Sigmoid colon (tissue), 7 donors: ENCODE measurements around the gene NPFFR1. TPM values are rescaled to one million over a fixed set of nuclear protein-coding genes. Genes with fewer than 3 reads are reported as not detected.

ENCODE experiments used
- DNase-seq: peaks from one replicate; pipeline ENCODE4 v3.0.0-alpha.2; 2019
- H3K27ac ChIP-seq, 4 donors: fragments of 200-600 bp; sonication (generic); one replicate each; pipeline ENCODE4 v1.5.1; 2016 to 2019; ENCODE audit warnings: mild to moderate bottlenecking in 1 of 4
- H3K27me3 ChIP-seq, 3 donors: fragments of 200-600 bp; sonication (generic); one replicate each; pipeline ENCODE4 v1.5.1; 2019; ENCODE audit warnings: mild to moderate bottlenecking in 1 of 3
- H3K36me3 ChIP-seq, 4 donors: fragments of 200-600 bp; sonication (generic); one replicate each; pipeline ENCODE4 v1.5.1; 2016 to 2019
- H3K4me1 ChIP-seq, 4 donors: fragments of 200-600 bp; sonication (generic); one replicate each; pipeline ENCODE4 v1.5.1; 2017 to 2019
- H3K4me3 ChIP-seq, 4 donors: fragments of 200-600 bp; sonication (generic); one replicate each; pipeline ENCODE4 v1.5.1; 2017 to 2019; ENCODE audit warnings: mild to moderate bottlenecking in 2 of 4, moderate library complexity in 1 of 4
- H3K9me3 ChIP-seq, 4 donors: fragments of 200-600 bp in 3 of 4; sonication (generic) in 3 of 4; one replicate each; pipeline versions ENCODE4 v1.5.1 to v1.6.1; 2013 to 2019
- CTCF ChIP-seq, 4 experiments: fragments of 450-650 bp in 3 of 4; fragments of 200-600 bp in 1 of 4; IDR thresholded peaks; one replicate each; pipeline ENCODE4 v1.5.1; 2016 to 2019; ENCODE audit warnings: antibody characterized with exemption in 4 of 4, mild to moderate bottlenecking in 3 of 4, moderate library complexity in 2 of 4
- EP300 ChIP-seq, 4 donors: sonication (generic); formaldehyde crosslinking; IDR thresholded peaks; one replicate each; pipeline ENCODE4 v1.6.1; 2017; ENCODE audit warnings: antibody characterized with exemption in 4 of 4
- POLR2A ChIP-seq, 2 donors: fragments of 450-650 bp; IDR thresholded peaks; one replicate each; pipeline ENCODE4 v1.6.1; 2016; ENCODE audit warnings: antibody characterized with exemption in 2 of 2, mild to moderate bottlenecking in 2 of 2, moderate library complexity in 2 of 2
- POLR2AphosphoS5 ChIP-seq, 4 donors: sonication (generic); formaldehyde crosslinking; IDR thresholded peaks; one replicate each; pipeline ENCODE4 v1.6.1; 2017; ENCODE audit warnings: antibody characterized with exemption in 4 of 4
- WGBS, 2 donors: extraction: QIAGEN DNeasy Blood & Tissue Kit; methylation state at CpG; one replicate each; pipeline ENCODE4 v1.1.7; 2013; 5-methylcytosine and 5-hydroxymethylcytosine counted together
- intact Hi-C: fragments of 100-400 bp; cut with DNase I; formaldehyde crosslinking; loops from one replicate; pipeline ENCODE4 v1.15.1; 2023
- polyA plus RNA-seq, 3 donors: library from polyadenylated mRNA; stranded (reverse); fragments of 200-250 nt; gene quantifications; one replicate each; pipeline ENCODE4 v1.2.3, GENCODE V29; 2013
- total RNA-seq, 4 donors: library from RNA; depleted of rRNA; stranded (reverse); fragments of >200 nt; gene quantifications; one replicate each; pipeline ENCODE4 v1.1.0, GENCODE V29; 2016
- donor health status: healthy with polysubstance abuse.
- donor health status: Bipolar disorder and iron deficiency.
- donor health status: healthy.

The NPFFR1 gene
- total and polyA plus RNA-seq, 7 donors, result under 0.01 to 0.44 (median under 0.01) TPM; not detected in 4

GRCh38 chr10:70277396-70278030 is 6.3 kb downstream of the NPFFR1 start:
- Histone ChIP-seq H3K27ac (no peak overlapping the region), H3K36me3 (no peaks in the 10 kb centered on the region), H3K9me3 (peaks cover 0 to 3% (median 0%) of the 10 kb centered on the region in 4 donors), H3K4me3 (no peak overlapping the region), H3K4me1 (no peaks in the 10 kb centered on the region), H3K27me3 (peaks cover 0 to under 1% (median 0%) of the 10 kb centered on the region in 3 donors)
- intact Hi-C loops, result no loop called here
- DNase-seq, result peak; percentile 27
- TF ChIP-seq POLR2AphosphoS5 (IDR thresholded peaks at IDR 0.05) (no peak), EP300 (IDR thresholded peaks at IDR 0.05) (no peak), CTCF (IDR thresholded peaks at IDR 0.05) (no peak), POLR2A (IDR thresholded peaks at IDR 0.05) (no peak)
- WGBS, 2 donors, result 82 to 92% methylated on average over 3 of the region's 3 CpGs

- DNase-seq, result peak; percentile 30
- H3K4me3 ChIP-seq, result no peak overlapping the region
- H3K27ac ChIP-seq, result no peak overlapping the region
- no peaks in the 10 kb centered on the region for H3K36me3 ChIP-seq
- WGBS, 2 donors, result 75 to 81% methylated on average over 2 of the region's 2 CpGs
- H3K9me3 ChIP-seq, result peaks cover 0 to 3% (median 0%) of the 10 kb centered on the region in 4 donors
- intact Hi-C loops, result no loop called here
- H3K27me3 ChIP-seq, result no peaks in the 10 kb centered on the region
- TF ChIP-seq POLR2AphosphoS5 (IDR thresholded peaks at IDR 0.05) (no peak), POLR2A (IDR thresholded peaks at IDR 0.05) (no peak)
- H3K4me1 ChIP-seq, result no peaks in the 10 kb centered on the region
These were observed 9.2 kb downstream of the NPFFR1 start for GRCh38 chr10:70274643-70275042.

GRCh38 chr10:70272925-70273316 is 10.9 kb downstream of the NPFFR1 start:
- DNase-seq, result no peak
- Histone ChIP-seq H3K27me3 (no peaks in the 10 kb centered on the region), H3K4me1 (no peaks in the 10 kb centered on the region), H3K9me3 (peaks cover 0 to 3% (median 0%) of the 10 kb centered on the region in 4 donors), H3K36me3 (no peaks in the 10 kb centered on the region), H3K27ac (no peak overlapping the region), H3K4me3 (no peak overlapping the region)
- 10 to 21% methylated on average over 4 of the region's 4 CpGs for WGBS, 2 donors
- TF ChIP-seq CTCF (IDR thresholded peaks at IDR 0.05) (peak in 3 of 4 experiments; percentile 28 to 36 (median 35)), POLR2AphosphoS5 (IDR thresholded peaks at IDR 0.05) (no peak)
- intact Hi-C loops, result no loop called here

- intact Hi-C loops, result no loop called here
- no peak for TF ChIP-seq POLR2A (IDR thresholded peaks at IDR 0.05)
- TF ChIP-seq CTCF (IDR thresholded peaks at IDR 0.05), result no peak
- Histone ChIP-seq H3K4me1 (peaks cover 0 to 4% (median 0%) of the 10 kb centered on the region in 4 donors), H3K27me3 (no peaks in the 10 kb centered on the region), H3K4me3 (no peak overlapping the region), H3K9me3 (peaks cover 0 to 3% (median 0%) of the 10 kb centered on the region in 4 donors), H3K27ac (no peak overlapping the region), H3K36me3 (no peaks in the 10 kb centered on the region)
- WGBS, 2 donors, result 76 to 84% methylated on average over 17 of the region's 17 CpGs
- DNase-seq, result no peak
These were observed 11.5 kb downstream of the NPFFR1 start for GRCh38 chr10:70271996-70272924.

- intact Hi-C loops, result no loop called here
- 70 to 83% methylated on average over 2 of the region's 2 CpGs for WGBS, 2 donors
- Histone ChIP-seq H3K4me3 (no peak overlapping the region), H3K36me3 (no peaks in the 10 kb centered on the region), H3K27ac (no peak overlapping the region), H3K9me3 (peaks cover 0 to 3% (median 0%) of the 10 kb centered on the region in 4 donors), H3K4me1 (peaks cover 0 to 5% (median 0%) of the 10 kb centered on the region in 4 donors), H3K27me3 (no peaks in the 10 kb centered on the region)
- TF ChIP-seq POLR2A (IDR thresholded peaks at IDR 0.05) (no peak), EP300 (IDR thresholded peaks at IDR 0.05) (no peak), POLR2AphosphoS5 (IDR thresholded peaks at IDR 0.05) (no peak), CTCF (IDR thresholded peaks at IDR 0.05) (no peak)
- no peak for DNase-seq
These were observed 12.9 kb downstream of the NPFFR1 start for GRCh38 chr10:70270952-70271351.
